Measurements from ENCODE around the gene MYADM.

DNA sequence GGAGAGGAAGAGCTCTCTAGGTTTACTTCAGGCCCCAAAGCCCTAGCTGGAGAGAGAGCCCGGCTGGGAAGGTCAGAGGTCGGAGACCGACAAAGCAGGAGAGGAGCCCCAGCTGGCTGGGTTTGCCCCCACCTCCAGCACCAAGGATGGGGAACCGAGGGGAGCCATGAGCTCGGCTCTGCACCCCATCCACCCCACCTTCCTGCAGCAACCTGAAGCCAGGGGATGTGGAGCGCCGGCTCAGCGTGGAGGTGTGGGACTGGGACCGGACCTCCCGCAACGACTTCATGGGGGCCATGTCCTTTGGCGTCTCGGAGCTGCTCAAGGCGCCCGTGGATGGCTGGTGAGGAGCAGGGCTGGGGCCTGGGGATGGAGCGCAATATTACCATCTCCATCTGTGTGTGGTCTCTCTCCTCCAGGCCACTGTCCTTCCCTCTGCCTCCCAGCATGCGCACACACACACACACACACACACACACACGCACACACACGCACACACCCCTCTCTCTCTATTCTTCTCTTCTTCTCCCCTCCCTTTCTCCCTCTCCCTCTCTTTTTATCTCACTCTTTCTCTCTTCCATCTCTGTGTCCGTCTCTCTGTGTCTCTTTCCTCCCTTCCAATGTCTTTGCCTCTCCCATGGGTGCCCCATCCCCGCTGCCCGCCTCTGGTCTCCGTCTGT lies 24.8 kb downstream of the MYADM start:
- TF ChIP-seq EZH2phosphoT487 (IDR thresholded peaks at IDR 0.05; ENCODE audit: borderline replicate concordance, low read depth) (no peak), TEAD4 (IDR thresholded peaks at IDR 0.05; ENCODE audit: borderline replicate concordance, insufficient read depth) (no peak), ELF1 (IDR thresholded peaks at IDR 0.05) (no peak), CHD2 (IDR thresholded peaks at IDR 0.05; ENCODE audit: low read length, partially characterized antibody) (no peak), RAD21 (IDR thresholded peaks at IDR 0.05; ENCODE audit: low read length) (no peak), FOXJ3 (CRISPR knock-in tag; IDR thresholded peaks at IDR 0.05) (no peak), TAF1 (IDR thresholded peaks at IDR 0.05; ENCODE audit: borderline replicate concordance, low read depth, low read length) (no peak), JUND (IDR thresholded peaks at IDR 0.05) (no peak), SIN3A (IDR thresholded peaks at IDR 0.05; ENCODE audit: borderline replicate concordance, low read depth, low read length) (no peak)
- TF ChIP-seq, protein P1, sequence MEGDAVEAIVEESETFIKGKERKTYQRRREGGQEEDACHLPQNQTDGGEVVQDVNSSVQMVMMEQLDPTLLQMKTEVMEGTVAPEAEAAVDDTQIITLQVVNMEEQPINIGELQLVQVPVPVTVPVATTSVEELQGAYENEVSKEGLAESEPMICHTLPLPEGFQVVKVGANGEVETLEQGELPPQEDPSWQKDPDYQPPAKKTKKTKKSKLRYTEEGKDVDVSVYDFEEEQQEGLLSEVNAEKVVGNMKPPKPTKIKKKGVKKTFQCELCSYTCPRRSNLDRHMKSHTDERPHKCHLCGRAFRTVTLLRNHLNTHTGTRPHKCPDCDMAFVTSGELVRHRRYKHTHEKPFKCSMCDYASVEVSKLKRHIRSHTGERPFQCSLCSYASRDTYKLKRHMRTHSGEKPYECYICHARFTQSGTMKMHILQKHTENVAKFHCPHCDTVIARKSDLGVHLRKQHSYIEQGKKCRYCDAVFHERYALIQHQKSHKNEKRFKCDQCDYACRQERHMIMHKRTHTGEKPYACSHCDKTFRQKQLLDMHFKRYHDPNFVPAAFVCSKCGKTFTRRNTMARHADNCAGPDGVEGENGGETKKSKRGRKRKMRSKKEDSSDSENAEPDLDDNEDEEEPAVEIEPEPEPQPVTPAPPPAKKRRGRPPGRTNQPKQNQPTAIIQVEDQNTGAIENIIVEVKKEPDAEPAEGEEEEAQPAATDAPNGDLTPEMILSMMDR (IDR thresholded peaks at IDR 0.05), result no peak
- TF ChIP-seq, protein P2, sequence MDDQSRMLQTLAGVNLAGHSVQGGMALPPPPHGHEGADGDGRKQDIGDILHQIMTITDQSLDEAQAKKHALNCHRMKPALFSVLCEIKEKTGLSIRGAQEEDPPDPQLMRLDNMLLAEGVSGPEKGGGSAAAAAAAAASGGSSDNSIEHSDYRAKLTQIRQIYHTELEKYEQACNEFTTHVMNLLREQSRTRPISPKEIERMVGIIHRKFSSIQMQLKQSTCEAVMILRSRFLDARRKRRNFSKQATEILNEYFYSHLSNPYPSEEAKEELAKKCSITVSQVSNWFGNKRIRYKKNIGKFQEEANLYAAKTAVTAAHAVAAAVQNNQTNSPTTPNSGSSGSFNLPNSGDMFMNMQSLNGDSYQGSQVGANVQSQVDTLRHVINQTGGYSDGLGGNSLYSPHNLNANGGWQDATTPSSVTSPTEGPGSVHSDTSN (IDR thresholded peaks at IDR 0.05), result no peak
- TF ChIP-seq, protein P3, sequence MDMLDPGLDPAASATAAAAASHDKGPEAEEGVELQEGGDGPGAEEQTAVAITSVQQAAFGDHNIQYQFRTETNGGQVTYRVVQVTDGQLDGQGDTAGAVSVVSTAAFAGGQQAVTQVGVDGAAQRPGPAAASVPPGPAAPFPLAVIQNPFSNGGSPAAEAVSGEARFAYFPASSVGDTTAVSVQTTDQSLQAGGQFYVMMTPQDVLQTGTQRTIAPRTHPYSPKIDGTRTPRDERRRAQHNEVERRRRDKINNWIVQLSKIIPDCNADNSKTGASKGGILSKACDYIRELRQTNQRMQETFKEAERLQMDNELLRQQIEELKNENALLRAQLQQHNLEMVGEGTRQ (IDR thresholded peaks at IDR 0.05; ENCODE audit: borderline replicate concordance, low read depth, low read length), result no peak

All from SK-N-SH (cell line).